ENCODE measurements around the gene SPOCK2. TPM values are rescaled to one million over a fixed set of nuclear protein-coding genes. Genes with fewer than 3 reads are reported as not detected.
"Not testable (repeated sequence)": the region's sequence is repeated elsewhere in the genome, so short reads cannot be mapped to it uniquely, and the experiment has no call there.

Gene SPOCK2
- total RNA-seq, 1 experiment from 2014 or later, result 1.3 TPM

DNA sequence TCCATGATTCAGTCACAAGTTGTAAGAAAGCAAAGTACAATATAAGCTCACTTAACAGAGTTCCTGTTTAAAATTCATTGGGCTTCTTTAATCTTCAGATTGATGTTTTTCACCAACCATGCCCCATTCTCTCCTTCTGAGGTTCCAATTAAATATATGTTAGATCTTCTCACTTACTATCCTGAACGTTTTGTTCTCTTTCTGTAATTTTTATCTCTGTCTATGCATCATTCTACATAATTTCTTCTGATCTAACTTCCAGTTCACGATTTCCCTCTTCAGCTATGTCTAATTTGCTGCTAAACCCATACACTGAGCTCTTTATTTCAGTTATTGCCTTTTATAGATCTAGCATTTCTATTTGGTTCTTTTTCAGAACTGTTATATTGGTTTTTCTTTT lies 28.0 kb upstream of the SPOCK2 start:
- no peak for DNase-seq
- H3K36me3 ChIP-seq (replicated peaks; ENCODE audit: control insufficient read depth, insufficient read depth, low read length), result no peaks in the 10 kb centered on the region
- no peak overlapping the region for H3K4me3 ChIP-seq (ENCODE audit: insufficient read depth, low read depth, low read length)
- H3K27me3 ChIP-seq (ENCODE audit: control insufficient read depth, insufficient read depth, low read length), result no peaks in the 10 kb centered on the region

DNA sequence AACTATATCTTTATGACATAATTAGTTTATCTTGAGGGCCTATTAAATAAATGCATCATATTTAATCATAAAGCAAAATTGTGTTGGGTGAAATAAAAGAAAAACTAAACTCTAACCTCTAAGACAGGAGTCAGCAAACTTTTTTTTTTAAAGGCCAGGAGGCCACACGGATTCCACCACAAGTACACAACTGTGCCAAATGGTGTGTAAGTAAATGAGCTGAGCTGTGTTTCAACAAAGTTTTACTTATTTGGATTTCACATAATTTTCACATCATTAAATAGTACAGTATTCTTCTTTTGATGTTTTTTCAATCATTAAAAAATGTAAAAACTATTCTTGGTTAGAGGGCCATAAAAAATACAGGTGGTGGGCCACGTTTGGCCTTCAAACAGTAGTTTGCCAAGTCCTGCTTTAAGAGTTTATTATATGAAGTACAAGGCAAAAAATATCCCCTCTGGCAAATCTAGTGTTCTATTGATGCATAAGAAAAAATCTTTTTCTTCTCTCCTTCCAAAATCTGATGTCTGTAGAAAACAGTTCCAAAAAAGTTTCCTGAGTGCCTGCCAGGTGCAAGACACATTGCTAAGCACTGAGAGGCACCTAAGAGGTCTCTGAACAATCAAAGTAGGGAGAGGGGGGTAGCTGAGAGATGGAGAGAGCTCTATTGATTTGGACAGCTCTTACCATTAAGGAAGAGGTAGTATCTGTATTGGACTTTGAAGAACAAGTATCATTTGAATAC lies 26.5 kb upstream of the SPOCK2 start:
- DNase-seq, result no peak
- Histone ChIP-seq H3K36me3 (replicated peaks; ENCODE audit: control insufficient read depth, insufficient read depth, low read length) (no peaks in the 10 kb centered on the region), H3K27me3 (ENCODE audit: control insufficient read depth, insufficient read depth, low read length) (no peaks in the 10 kb centered on the region), H3K4me3 (ENCODE audit: insufficient read depth, low read depth, low read length) (no peak overlapping the region)

DNA sequence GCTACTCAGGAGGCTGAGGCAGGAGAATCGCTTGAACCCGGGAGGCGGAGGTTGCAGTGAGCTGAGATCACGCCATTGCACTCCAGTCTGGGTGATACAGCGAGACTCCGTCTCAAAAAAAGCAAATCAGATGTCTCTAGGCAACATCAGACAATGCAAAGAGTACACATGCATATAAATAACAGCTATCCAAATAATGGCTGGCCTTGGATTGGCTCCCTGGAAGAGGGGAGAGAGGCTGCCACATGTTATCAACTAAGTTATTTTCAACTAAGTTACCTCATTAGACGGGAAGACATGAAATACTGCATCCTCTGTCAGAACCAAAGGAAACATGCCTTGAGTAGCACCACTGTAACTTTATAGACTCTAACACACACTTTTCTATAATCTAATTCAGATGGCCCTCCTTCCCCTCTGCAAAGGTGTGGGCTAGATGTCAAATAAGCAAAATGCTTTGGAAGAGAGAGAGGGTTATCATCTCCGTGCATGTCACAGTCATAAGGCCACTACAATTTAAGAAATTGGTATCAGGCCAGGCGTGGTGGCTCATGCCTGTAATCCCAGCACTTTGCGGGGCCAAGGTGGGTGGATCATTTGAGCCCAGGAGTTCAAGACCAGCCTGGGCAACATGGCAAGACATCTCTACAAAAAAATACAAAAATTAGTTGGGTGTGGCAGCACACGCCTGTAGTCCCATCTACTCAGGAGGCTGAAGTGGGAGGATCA lies 22.5 kb upstream of the SPOCK2 start:
- H3K4me3 ChIP-seq (ENCODE audit: insufficient read depth, low read depth, low read length), result no peak overlapping the region
- H3K27me3 ChIP-seq (ENCODE audit: control insufficient read depth, insufficient read depth, low read length), result no peaks in the 10 kb centered on the region
- H3K36me3 ChIP-seq (replicated peaks; ENCODE audit: control insufficient read depth, insufficient read depth, low read length), result no peaks in the 10 kb centered on the region
- no peak for DNase-seq

DNA sequence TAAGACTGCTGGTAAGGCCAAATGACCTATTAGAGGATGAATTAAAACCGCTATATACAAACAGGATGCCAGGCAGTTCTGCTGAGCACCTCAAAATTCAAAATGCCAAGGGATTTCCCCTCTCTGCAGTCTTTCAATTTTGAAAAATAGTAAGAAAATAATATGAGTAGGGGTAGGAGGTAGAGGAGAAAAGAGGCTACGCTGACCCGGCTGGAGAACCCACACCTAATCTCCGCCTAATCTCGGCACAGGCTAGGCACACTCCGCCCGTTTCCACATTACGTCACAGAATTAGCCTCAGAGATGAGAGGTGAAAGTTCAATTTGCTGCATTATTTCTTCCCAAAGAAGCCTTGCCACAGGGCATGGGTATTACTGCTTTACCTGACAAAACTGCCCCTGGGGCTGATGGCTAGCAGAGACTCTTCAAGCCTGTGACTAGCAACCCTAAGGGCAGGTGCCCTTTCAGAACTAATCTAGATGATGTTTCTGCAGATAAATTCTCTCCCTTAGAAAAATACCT lies 21.3 kb upstream of the SPOCK2 start:
- Histone ChIP-seq H3K27me3 (ENCODE audit: control insufficient read depth, insufficient read depth, low read length) (no peaks in the 10 kb centered on the region), H3K4me3 (ENCODE audit: insufficient read depth, low read depth, low read length) (no peak overlapping the region), H3K36me3 (replicated peaks; ENCODE audit: control insufficient read depth, insufficient read depth, low read length) (no peaks in the 10 kb centered on the region)
- DNase-seq, result no peak

- H3K36me3 ChIP-seq (replicated peaks; ENCODE audit: control insufficient read depth, insufficient read depth, low read length), result no peaks in the 10 kb centered on the region
- H3K27me3 ChIP-seq (ENCODE audit: control insufficient read depth, insufficient read depth, low read length), result no peaks in the 10 kb centered on the region
- DNase-seq, result no peak
- H3K4me3 ChIP-seq (ENCODE audit: insufficient read depth, low read depth, low read length), result no peak overlapping the region
Measured at GRCh38 chr10:72108830-72109635, 20.7 kb upstream of the SPOCK2 start.

- not testable (repeated sequence) for DNase-seq; H3K4me3 ChIP-seq (ENCODE audit: insufficient read depth, low read depth, low read length); H3K27me3 ChIP-seq (ENCODE audit: control insufficient read depth, insufficient read depth, low read length); H3K36me3 ChIP-seq (replicated peaks; ENCODE audit: control insufficient read depth, insufficient read depth, low read length)
Measured at GRCh38 chr10:72108004-72108370, 19.6 kb upstream of the SPOCK2 start.

- no peak overlapping the region for H3K4me3 ChIP-seq (ENCODE audit: insufficient read depth, low read depth, low read length)
- no peak for DNase-seq
- H3K27me3 ChIP-seq (ENCODE audit: control insufficient read depth, insufficient read depth, low read length), result no peaks in the 10 kb centered on the region
- no peaks in the 10 kb centered on the region; the same call in 1 of the 2 replicates for H3K36me3 ChIP-seq (replicated peaks; ENCODE audit: control insufficient read depth, insufficient read depth, low read length)
Measured at GRCh38 chr10:72107325-72108003, 19.1 kb upstream of the SPOCK2 start.

GRCh38 chr10:72106896-72107295 lies 18.5 kb upstream of the SPOCK2 start:
- no peaks in the 10 kb centered on the region; the same call in none of the 2 replicates for H3K36me3 ChIP-seq (replicated peaks; ENCODE audit: control insufficient read depth, insufficient read depth, low read length)
- H3K27me3 ChIP-seq (ENCODE audit: control insufficient read depth, insufficient read depth, low read length), result no peaks in the 10 kb centered on the region
- DNase-seq, result no peak
- no peak overlapping the region for H3K4me3 ChIP-seq (ENCODE audit: insufficient read depth, low read depth, low read length)

DNA sequence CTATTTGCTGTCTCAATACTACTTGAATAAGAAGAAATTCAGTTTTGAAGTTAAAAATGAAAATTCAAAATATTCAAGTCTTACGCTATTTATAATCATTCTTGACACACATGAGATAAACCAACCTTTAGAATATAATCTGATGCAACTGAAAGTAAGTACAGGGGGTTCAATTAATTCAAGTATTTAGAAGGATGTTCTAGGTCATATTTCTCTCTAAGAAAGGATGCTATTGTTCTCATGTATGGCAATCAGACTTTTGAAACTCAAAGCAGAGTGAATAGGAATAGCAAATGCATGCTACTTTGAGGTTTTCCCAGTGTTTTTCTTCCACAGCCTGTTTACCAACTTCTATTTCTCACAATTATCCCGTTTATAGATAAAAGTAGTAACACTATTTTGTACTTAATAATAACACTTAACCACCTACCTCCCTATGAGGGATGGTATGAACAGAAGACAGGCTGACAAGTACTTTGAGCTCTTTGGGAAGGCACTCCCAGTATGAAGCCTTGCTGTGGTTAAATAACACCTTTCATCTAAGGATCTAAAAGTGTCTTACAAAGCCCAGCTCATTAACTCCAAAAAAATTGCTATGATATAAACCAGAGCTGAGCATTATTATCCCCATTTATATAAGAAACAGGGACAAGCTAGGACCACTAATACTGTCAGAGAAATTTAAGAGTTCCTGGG lies 18.0 kb upstream of the SPOCK2 start:
- H3K36me3 ChIP-seq (replicated peaks; ENCODE audit: control insufficient read depth, insufficient read depth, low read length), result peaks cover 1% of the 10 kb centered on the region
- DNase-seq, result no peak
- H3K27me3 ChIP-seq (ENCODE audit: control insufficient read depth, insufficient read depth, low read length), result no peaks in the 10 kb centered on the region
- no peak overlapping the region for H3K4me3 ChIP-seq (ENCODE audit: insufficient read depth, low read depth, low read length)

DNA sequence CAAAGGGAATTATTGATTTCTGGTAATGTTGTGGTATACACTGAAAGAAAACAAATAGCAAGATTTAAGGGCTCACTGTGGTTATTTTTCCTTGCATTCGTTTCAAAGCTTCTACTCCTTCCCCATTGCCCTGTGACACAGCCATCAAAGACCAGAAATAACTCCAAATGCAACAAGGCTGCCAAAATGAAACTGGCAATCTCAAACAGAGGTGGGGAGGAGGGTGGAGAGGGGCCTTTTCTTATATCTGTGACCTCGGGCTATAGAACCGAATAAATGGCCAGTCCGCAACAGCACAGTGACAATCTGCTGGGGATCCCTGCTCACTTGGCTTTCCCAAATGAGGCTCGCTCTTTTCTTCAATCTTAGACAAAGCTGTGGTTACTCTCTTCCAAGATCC lies 17.4 kb upstream of the SPOCK2 start:
- no peaks in the 10 kb centered on the region for H3K27me3 ChIP-seq (ENCODE audit: control insufficient read depth, insufficient read depth, low read length)
- H3K36me3 ChIP-seq (replicated peaks; ENCODE audit: control insufficient read depth, insufficient read depth, low read length), result peaks cover 1% of the 10 kb centered on the region
- no peak overlapping the region for H3K4me3 ChIP-seq (ENCODE audit: insufficient read depth, low read depth, low read length)
- no peak for DNase-seq

GRCh38 chr10:72105098-72105475 lies 16.7 kb upstream of the SPOCK2 start:
- H3K4me3 ChIP-seq (ENCODE audit: insufficient read depth, low read depth, low read length), result no peak overlapping the region
- H3K27me3 ChIP-seq (ENCODE audit: control insufficient read depth, insufficient read depth, low read length), result no peaks in the 10 kb centered on the region
- no peak for DNase-seq
- H3K36me3 ChIP-seq (replicated peaks; ENCODE audit: control insufficient read depth, insufficient read depth, low read length), result peaks cover 1% of the 10 kb centered on the region

DNA sequence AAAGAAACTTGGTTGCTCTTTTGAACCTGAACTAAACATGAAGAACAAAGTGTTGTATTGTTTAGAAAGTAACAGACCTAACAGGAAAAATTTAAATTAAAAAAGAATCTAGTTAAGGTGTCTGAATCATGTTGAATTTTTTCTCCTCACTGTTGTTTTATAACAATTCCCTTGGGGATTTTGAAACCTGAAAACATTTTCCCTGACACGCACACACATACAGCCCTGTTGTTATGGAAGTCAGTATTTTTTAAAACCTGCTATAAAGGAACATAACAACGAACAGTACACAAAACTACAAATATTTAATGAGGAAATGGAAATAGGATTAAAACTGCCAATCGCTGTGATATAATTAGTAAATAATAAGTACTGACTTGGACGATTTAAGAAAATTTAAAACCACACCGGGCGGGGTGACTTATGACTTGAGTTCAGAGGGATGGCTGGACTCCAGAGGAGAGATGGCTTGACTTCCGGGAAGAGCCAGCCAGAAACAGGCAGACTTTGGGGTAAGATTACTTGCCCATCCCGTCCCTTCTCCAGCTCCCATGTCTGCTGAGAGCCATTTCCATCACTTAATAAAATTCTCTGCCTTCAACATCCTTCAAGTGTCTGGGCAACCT lies 16.2 kb upstream of the SPOCK2 start:
- H3K27me3 ChIP-seq (ENCODE audit: control insufficient read depth, insufficient read depth, low read length), result no peaks in the 10 kb centered on the region
- no peak overlapping the region for H3K4me3 ChIP-seq (ENCODE audit: insufficient read depth, low read depth, low read length)
- DNase-seq, result no peak
- H3K36me3 ChIP-seq (replicated peaks; ENCODE audit: control insufficient read depth, insufficient read depth, low read length), result peaks cover 1% of the 10 kb centered on the region

- Histone ChIP-seq H3K4me3 (ENCODE audit: insufficient read depth, low read depth, low read length) (no peak overlapping the region), H3K27me3 (ENCODE audit: control insufficient read depth, insufficient read depth, low read length) (no peaks in the 10 kb centered on the region), H3K36me3 (replicated peaks; ENCODE audit: control insufficient read depth, insufficient read depth, low read length) (peaks cover 4% of the 10 kb centered on the region)
- no peak for DNase-seq
Measured at GRCh38 chr10:72099600-72099921, 11.2 kb upstream of the SPOCK2 start.
